ENCODE measurements around the gene FBXL13.
"Not testable (repeated sequence)": the region's sequence is repeated elsewhere in the genome, so short reads cannot be mapped to it uniquely, and the experiment has no call there.

The FBXL13 gene

DNA sequence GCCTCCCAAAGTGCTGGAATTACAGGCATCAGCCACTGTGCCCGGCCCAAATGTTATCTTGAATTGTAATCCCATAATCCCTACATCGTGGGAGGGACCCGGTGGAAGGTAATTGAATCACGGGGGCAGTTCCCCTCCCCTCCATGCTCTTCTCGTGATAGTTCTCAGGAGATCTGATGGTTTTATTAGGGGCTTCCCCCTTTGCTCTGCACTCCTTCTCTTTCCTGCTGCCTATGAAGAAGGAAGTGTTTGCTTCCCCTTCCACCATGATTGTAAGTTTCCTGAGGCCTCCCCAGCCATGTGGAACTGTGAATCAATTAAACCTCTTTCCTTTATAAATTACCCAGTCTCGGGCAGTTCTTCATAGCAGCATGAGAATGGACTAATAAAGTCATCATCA, 3.6 kb upstream of the FBXL13 start:
- DNase-seq, result not testable (repeated sequence)

DNA sequence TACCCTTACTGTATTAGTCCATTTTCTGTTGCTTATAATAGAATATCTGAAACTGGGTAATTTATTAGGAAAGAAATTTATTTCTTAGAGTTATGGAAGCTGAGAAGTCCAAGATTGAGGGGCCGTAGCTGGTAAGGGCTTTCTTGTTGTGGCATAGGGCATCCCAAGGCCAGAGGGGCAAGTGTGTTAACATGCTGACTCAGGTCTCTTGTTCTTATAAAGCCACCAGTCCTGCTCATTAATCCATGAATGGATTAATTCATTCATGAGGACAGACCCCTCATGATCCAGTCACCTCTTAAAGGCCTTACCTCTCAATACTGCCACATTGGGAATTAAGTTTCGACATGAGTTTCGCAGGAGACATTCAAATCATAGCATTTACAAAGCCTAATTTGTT, 2.7 kb upstream of the FBXL13 start:
- no peak for DNase-seq

DNA sequence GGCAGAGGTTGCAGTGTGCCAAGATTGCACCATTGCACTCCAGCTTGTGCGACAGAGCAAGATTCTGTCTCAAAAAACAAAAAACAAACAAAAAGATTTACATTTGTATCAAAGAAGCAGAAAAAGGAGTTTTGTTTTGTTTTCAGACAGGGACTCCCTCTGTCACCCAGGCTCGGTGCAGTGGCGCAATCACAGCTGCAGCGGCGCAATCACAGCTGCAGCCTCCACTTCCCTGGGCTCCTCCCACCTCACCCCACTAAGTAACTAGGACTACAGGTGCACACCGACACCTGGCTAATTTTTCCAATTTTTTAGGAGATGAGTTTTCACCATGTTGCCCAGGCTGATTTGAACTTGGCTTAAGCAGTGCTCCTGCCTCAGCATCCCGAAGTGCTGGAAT, 2.2 kb upstream of the FBXL13 start:
- DNase-seq, result no peak

DNA sequence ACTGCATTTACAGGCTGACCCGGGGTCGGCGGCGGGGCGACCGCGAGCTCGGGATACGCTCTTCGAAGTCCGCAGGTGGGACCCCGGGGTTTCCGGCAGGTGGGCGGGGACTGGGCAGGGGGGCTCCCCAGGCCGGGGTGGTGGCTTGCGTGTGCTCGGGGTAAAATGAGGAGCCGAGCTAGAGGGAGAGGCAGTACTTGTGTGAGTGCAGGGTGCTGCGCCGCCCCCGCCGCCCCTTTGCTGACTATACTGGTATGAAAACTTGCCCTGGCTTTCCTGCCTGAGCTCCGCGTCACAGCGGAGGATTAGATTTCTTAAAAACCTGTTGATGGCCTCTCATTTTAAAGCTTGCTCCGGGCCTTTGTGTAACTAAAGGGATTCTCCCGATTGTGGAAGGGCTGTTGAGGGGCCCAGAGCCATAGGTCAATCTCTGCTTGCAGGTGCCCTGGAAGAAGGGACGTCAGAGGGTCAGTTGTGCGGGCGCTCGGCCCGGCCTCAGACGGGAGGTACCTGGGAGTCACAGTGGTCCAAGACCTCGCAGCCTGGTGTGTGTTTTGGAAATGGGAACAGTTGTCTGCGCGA, 832 bp upstream of the FBXL13 start:
- DNase-seq, result peak; percentile 72

DNA sequence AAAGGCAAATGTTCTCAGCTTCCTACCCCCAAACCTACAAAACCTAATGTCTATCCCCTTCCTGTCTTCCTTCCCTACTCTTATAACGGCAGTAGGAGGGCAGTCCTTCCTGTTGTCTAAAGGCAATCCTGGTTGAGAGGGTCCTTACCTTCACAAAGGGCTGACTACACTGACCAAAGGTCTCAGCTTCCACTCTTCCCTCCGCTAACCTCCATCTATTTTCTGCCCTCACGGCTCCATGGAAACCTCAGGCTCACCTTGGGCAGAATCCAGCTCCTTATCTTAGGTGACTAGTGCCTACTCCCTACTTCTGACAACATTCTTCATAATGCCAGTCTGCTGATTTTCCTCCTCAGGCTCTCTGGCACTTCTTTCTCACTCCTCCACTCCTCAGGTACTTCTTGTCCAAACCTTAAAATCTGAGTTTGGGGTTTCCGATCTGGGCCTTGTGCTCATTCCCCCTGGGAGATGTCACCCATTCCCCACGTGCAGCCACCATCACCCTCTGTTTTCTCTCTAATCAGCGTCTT, 542 bp downstream of the FBXL13 start:
- no peak for DNase-seq

DNA sequence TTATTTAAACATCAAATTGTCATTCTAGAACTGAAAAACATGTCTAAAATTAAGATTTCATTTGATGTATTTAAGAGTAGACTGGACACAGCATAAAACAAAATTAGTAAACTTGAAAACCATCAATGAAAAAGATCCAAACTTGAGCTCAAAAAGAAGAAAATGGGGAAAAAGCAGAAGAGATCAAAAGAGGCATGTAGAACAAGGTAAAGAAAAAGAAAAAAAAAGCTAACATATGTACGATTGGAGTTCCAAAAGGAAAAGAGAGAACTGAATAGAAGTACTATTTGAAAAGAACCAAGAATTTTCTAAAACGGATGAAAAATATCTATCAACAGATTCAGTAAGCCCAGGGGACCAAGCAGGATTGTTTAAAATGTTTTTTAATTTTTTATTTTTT, 3.6 kb downstream of the FBXL13 start:
- DNase-seq, result no peak

DNA sequence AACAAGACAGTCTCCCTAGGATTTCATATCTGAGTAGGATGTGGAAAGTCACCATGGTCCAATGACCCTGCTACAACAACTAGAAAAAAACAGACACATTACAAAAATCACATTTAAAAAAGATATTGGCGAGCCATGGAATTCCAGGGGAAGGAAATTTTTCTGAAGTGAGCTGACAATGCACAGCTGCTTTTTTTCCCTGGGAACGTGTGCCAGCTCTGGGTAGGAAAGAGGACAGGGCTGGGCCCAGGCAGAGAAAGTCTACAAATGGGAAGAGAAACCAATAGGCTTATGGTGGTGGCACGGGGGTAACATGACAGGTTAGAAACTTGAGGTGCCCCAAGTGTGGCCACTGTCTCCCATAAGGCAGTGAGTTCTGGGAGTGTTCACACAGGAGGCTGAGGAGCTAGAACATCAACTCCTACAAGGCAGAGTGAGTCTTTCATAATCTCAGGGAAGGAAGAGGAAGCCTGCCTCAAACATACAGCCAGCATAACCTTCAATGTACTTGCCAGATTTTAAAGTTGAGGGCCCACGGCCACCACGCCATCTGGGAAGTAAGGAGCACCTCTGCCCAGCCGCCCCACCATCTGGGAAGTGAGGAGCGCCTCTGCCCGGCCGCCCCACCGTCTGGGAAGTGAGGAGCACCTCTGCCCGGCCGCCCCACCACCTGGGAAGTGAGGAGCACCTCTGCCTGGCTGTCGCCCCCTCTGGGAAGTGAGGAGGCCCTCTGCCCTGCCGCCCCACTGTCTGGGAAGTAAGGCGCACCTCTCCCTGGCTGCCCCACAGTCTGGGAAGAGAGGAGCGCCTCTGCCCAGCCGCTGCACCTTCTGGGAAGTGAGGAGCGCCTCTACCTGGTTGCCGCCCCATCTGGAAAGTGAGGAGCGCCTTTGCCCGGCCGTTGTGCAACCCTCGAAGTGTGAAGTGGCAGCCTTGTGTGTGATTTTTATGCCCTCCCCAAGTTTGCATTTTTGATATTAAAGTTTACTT, 5.9 kb downstream of the FBXL13 start:
- DNase-seq, result no peak

DNA sequence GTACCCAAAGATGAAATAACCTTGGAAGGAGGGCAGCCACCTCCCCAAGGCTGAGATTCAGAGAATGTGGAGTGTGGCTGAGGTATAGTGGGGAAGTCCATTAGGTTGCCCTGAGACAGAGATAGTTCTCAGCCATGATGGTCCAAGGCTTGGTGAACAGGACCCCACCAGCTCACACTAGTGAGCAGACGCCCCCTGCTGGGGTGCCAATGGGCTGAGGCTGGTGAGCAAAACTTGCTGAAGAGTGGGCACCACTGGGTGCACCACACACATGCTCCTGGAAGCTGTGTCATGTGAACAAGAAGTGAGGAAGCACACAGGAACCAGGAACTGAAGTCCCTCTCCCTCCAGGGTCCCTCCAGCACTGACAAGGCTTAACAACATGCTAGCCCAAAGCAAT, 8.9 kb downstream of the FBXL13 start:
- DNase-seq, result peak; percentile 84

DNA sequence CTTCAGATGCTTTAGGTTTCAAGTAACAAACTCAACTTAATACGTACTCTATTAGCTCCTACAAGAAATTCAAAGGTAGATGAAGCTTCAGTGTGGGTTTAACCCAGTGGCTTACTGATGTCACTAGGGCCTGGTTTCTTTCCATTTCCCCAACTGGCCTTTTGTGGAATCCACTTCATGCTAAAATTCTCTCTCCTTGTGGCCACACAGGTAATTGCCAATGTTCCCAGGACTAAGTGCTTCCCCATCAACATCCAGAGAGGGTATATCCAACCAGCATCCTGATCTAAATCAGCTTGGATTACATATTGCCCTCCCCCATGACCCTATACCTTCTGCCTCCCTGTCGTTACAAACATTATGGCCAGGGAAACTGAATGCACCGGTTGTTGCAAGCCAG, 10.7 kb downstream of the FBXL13 start:
- no peak for DNase-seq

DNA sequence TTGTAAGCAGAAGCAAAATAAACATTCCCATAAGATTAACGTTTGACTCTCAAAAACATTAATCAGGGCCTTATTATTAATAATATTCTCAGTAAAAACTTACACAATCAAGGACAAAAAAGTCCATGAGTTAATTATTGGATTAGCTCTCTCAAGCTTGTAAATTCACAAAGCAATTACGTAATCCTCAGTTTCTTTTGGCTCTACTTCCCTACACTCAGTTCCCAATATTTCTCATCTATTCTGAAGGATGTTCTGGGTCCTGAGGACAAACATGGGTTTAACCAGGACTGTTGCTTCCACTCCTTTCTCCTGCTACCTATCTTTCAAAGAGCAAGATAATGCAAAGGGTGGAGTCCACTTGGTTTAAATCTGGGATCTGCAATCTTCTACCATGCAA, 15.1 kb downstream of the FBXL13 start:
- DNase-seq, result no peak

DNA sequence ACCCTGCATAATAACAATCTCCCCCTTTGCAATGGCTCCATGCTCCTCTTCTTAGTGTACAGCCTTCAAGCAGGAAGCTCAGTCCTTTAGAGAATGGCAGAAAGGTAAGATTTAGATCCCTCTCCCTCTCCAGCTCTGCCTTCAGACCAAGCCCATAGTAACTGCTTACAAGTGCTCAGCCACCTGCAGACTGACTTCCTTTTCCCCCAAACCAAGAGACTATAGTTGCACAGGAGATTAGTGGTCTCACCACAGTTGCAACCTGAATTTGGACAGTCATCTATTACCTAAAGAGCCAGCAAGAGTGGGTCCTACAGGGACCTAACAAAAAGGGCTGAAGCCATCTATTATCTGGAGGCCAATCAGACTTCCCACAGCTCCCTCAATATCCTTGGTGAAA, 16.5 kb downstream of the FBXL13 start:
- peak; percentile 18 for DNase-seq

DNA sequence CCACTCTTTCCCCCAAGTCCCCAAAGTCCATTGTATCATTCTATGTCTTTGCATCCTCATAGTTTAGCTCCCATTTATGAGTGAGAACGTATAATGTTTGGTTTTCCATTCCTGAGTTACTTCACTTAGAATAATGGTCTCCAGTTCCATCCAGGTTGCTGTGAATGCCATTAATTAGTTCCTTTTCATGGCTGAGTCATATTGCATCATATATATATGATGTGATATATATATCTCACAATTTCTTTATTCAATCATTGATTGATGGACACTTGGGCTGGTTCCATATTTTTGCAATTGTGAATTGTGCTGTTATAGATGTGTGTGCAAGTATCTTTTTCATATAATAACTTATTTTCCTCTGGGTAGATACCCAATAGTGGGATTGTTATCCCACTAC, 18.6 kb downstream of the FBXL13 start:
- DNase-seq, result not testable (repeated sequence)

DNA sequence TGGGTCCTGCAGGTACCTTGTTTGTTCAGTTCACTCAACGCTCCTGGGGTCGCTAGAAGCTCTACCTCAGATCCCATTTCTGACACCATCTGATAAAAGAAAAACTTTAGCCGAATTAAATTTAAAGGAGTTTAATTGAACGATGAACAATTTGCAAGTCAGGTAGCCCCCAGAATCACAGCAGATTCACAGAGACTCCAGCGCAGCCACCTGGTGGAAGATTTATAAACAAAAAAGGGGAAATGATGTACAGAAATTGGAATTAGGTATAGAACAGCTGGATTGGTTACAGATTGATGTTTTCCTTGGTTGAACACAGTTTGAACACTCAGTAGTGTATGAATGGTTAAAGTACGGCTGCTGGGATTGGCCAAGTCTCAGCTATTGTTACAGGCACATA, 23.1 kb downstream of the FBXL13 start:
- DNase-seq, result peak; percentile 11

DNA sequence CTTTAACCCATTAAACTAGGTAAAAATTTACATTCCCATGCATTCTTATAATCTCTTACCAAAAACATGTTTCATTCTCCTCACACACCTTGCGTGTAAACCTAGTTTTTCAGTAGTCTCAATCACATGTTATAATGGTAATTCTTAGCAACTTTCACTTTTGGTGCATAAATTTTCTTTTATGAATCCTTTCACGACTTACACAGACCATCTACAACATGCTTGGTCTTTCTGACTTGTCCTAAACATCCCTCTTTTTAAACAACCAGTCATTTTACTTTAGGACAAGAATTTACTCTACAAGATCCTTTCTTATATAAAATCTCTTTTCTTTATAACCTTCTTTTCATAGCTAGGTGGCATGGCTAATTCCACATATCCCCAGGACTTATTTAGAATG, 25.8 kb downstream of the FBXL13 start:
- DNase-seq, result peak; percentile 38

DNA sequence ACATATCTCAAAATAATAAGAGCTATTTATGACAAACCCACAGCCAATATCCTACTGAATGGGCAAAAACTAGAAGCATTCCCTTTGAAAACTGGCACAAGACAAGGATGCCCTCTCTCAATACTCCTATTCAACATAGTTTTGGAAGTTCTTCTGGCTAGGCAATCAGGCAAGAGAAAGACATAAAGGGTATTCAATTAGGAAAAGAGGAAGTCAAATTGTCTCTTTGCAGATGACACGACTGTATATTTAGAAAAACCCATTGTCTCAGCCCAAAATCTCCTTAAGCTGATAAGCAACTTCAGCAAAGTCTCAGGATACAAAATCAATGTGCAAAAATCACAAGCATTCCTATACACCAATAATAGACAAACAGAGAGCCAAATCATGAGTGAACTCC, 32.8 kb downstream of the FBXL13 start:
- DNase-seq, result not testable (repeated sequence)

DNA sequence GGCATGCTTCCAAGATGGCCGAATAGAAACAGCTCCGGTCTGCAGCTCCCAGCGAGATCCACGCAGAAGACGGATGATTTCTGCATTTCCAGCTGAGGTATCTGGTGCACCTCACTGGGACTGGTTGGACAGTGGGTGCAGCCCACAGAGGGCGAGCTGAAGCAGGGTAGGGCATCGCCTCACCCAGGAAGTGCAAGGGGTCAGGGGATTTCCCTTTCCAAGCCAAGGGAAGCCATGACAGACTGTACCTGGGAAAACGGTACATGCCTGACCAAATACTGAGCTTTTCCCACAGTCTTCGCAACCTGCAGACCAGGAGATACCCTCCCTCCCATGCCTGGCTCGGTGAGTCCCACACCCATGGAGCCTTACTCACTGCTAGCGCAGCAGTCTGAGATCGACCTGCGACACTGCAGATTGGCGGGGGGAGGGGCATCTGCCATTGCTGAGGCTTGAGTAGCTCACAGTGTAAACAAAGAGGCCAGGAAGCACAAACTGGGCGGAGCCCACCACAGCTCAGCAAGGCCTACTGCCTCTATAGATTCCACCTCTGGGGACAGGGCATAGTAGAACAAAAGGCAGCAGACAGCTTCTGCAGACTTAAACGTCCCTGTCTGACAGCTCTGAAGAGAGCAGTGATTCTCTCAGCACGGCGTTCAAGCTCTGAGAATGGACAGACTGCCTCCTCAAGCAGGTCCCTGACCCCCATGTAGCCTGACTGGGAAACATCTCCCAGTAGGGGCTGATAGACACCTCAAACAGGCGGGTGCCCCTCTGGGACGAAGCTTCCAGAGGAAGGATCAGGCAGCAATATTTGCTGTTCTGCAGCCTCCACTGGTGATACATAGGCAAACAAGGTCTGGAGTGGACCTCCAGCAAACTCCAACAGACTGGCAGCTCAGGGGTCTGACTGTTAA, 36.5 kb downstream of the FBXL13 start:
- peak; percentile 41 for DNase-seq

DNA sequence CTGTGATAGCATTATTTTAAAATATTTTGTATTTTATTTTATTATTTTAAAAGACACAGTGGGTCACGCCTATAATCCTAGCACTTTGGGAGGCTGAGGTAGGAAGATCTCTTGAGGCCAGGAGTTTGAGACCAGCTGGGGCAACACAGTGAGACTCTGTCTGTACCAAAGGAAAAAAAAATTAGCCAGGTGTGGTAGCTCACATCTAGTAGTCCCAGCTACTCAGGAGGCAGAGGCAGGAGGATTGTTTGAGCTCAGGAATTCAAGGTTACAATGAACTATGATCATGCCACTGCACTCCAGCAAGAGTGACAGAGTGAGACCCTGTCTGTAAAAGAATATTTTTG, 37.1 kb downstream of the FBXL13 start:
- no peak for DNase-seq

DNA sequence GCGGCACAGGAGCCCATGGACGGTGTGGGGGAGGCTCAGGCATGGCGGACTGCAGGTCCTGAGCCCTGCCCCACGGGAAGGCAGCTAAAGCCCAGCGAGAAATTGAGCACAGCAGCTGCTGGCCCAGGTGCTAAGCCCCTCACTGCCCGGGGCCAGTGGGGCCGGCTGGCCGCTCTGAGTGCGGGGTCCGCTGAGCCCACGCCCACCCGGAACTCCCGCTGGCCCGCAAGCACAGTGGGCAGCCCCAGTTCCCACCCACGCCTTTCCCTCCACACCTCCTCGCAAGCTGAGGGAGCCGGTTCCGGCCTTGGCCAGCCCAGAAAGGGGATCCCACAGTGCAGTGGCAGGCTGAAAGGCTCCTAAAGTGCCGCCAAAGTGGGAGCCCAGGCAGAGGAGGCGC, 40.3 kb downstream of the FBXL13 start:
- DNase-seq, result not testable (repeated sequence)

DNA sequence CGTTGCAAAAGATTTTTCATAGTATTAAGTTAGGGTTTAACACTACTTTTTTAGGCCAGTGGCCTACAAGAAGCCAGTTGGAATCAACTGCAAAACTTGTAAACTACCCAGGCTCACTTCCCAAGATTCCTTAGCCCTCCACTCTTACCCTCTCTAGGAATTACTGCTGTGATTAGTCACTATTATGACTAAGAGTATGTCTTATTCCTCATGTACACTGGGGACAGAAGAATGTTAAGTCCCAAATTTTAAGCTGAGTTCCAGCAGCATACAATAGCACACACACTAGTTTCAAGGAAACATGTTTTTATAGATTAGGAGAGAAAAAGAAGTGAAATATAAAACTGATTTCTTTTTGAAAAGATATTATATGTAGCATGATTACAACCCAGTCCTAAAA, 42.8 kb downstream of the FBXL13 start:
- no peak for DNase-seq

DNA sequence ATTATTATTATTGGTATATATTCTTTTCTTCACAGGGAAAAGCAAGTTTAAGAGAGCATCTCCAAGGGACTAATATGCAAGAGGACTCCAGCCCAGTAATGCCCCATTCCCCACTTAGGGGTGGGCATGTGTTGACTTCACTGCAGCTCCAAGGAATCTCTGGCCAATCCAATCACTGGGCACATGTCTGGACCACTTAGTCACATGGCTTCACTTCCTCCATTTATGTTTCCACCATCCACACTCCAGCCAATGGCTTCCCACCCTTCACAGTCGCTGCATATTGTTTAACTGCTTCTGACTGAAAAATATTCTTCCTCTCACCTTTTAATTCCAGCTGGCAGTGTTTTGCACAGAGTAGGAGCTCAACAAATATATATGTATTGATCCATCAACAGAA, 43.6 kb downstream of the FBXL13 start:
- no peak for DNase-seq

DNA sequence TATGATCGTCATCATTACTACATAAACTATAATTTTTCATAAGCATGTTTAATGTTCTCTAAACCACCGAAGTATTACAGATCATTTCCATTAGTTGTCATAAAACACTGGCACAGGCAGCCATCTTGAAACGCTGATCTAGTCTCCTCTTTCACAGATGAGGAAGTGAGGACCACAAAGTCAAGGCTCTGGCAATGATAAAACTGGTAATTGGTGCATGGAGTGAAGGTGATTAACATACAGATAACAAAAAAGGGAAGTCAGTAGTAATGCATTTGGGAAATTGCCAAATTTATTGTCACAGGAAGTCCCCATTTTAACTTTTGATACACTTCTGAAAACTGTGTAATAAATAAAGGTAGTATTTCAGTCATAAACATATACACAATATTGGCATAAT, 49.3 kb downstream of the FBXL13 start:
- peak; percentile 95 for DNase-seq

DNA sequence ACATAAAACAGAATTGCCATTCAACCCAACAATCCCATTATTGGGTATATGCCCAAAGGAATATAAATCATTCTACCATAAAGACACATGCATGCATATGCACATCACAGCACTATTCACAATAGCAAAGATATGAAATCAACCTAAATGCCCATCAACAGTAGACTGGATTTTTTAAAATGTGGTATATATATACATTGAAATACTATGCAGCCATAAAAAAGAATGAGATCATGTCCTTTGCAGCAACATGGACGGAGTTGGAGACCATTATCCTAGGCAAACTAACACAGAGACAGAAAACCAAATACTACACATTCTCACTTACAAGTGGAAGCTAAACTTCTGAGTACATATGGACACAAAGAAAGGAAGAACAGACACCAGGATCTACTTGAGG, 51.0 kb downstream of the FBXL13 start:
- not testable (repeated sequence) for DNase-seq

DNA sequence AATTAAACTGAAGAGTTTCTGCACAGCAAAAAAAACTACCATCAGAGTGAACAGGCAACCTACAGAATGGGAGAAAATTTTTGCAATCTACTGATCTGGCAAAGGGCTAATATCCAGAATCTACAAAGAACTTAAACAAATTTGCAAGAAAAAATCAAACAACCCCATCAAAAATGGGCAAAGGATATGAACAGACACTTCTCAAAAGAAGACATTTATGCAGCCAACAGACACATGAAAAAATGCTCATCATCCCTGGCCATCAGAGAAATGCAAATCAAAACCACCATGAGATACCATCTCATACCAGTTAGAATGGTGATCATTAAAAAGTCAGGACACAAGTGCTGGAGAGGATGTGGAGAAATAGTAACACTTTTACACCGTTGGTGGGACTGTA, 53.1 kb downstream of the FBXL13 start:
- DNase-seq, result not testable (repeated sequence)

Data from hematopoietic multipotent progenitor cell treated with erythropoietin and hydrocortisone succinate and interleukin-3 and kit ligand, for 4 days (in vitro differentiated cells).